Measurements from ENCODE around the gene CKAP5.
"Not testable (repeated sequence)": the region's sequence is repeated elsewhere in the genome, so short reads cannot be mapped to it uniquely, and the experiment has no call there.

The CKAP5 gene

DNA sequence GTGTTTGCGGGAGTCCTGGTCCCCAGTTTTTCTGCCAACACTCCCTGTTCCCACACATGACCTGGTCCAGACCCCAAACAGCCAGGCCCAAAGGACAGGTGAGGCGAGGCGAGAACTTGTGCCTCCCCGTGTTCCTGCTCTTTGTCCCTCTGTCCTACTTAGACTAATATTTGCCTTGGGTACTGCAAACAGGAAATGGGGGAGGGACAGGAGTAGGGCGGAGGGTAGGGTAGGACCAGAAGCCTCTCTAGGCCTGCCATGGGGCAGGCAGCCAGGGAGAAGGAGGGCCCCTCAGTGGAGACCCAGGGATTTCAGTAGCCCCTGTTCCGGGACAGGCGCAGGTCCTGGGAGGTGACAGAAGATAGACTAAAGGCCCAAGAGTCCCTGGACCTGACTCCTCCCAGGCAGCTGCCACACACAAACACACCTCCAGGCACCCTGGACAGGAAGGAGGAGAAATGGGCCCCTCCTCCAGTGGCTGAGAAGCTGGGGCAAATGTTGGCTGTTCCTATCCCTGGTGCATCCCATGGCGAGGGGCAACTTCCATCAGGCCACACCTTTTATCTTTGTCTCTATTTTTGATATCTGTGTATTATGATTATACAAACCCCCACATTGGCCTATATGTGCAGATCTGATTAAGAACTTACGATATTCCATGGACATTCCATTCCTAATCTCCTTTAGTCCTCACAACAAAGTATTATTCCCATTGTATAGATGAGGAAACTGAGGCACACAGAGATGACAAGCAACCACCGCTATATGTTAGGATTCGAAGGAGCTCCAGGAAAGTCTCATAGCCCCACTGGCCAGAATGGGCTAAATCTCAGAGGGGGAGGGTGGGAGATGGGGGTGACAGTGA is 127.7 kb downstream of the CKAP5 start:
- H3K9me3 ChIP-seq (ENCODE audit: insufficient read depth, low read depth, low read length), result no peaks in the 10 kb centered on the region
- no CpG with 5 or more reads among the region's 11 CpGs for WGBS (ENCODE audit: extremely low coverage, insufficient coverage, insufficient read length)

DNA sequence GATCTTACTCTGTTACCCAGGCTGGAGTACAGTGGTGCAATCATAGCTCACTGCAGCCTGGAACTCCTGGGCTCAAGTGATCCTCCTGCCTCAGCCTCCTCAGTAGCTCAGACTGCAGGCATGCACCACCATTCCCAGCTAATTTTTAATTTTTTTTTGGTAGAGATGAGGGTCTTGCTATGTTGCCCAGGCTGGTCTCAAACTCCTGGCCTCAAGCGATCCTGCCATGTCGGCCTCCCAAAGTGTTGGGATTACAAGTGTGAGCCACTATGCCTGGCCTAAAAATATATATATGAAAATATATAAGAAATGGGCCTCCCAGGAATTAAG is 128.3 kb downstream of the CKAP5 start:
- not testable (repeated sequence) for H3K4ac ChIP-seq (ENCODE audit: low read depth, low read length); H3K27ac ChIP-seq (ENCODE audit: low read depth, low read length); H3K79me1 ChIP-seq (ENCODE audit: low read length); H3K9ac ChIP-seq (ENCODE audit: low read length); H3K27me3 ChIP-seq (ENCODE audit: insufficient read depth, low read length); H4K91ac ChIP-seq (ENCODE audit: low read depth, low read length); H2BK120ac ChIP-seq (ENCODE audit: insufficient read depth, low read length, poor library complexity); H2AK5ac ChIP-seq (ENCODE audit: low read length); H3K9me3 ChIP-seq (ENCODE audit: insufficient read depth, low read depth, low read length); H3K36me3 ChIP-seq (ENCODE audit: control insufficient read depth in 1 of 2, insufficient read depth in 2 of 2, low read length in 2 of 2); H3K4me3 ChIP-seq (ENCODE audit: low read depth, low read length); H2BK5ac ChIP-seq (ENCODE audit: low read depth, low read length, poor library complexity); H2AFZ ChIP-seq (ENCODE audit: insufficient read depth, low read length, poor library complexity); H3K14ac ChIP-seq (ENCODE audit: low read length); H4K12ac ChIP-seq (ENCODE audit: low read depth, low read length); H4K8ac ChIP-seq (ENCODE audit: low read depth, low read length); H3K79me2 ChIP-seq (ENCODE audit: control insufficient read depth, insufficient read depth, low read length, poor library complexity); H2BK12ac ChIP-seq (ENCODE audit: low read length); H3K23ac ChIP-seq (ENCODE audit: low read length); DNase-seq; H3K18ac ChIP-seq (ENCODE audit: low read length); H3K4me2 ChIP-seq (ENCODE audit: low read length); H3K4me1 ChIP-seq (ENCODE audit: control insufficient read depth in 1 of 2, insufficient read depth in 2 of 2, low read length in 2 of 2)
- no CpG with 5 or more reads among the region's 2 CpGs for WGBS (ENCODE audit: extremely low coverage, insufficient coverage, insufficient read length)

More for the DNA sequence above, 127.7 kb downstream of the CKAP5 start:
- H3K9ac ChIP-seq (ENCODE audit: low read length), result no peak overlapping the region
- no peaks in the 10 kb centered on the region for H3K79me2 ChIP-seq (ENCODE audit: control insufficient read depth, insufficient read depth, low read length, poor library complexity)
- H3K4ac ChIP-seq (ENCODE audit: low read depth, low read length), result no peak overlapping the region
- H3K4me1 ChIP-seq (ENCODE audit: control insufficient read depth in 1 of 2, insufficient read depth in 2 of 2, low read length in 2 of 2), result peaks cover 6 to 7% of the 10 kb centered on the region in 2 experiments
- no peak overlapping the region for H3K4me2 ChIP-seq (ENCODE audit: low read length)
- H4K8ac ChIP-seq (ENCODE audit: low read depth, low read length), result peak overlapping the region; percentile 27
- no peak overlapping the region for H2BK5ac ChIP-seq (ENCODE audit: low read depth, low read length, poor library complexity)
- H2AK5ac ChIP-seq (ENCODE audit: low read length), result no peak overlapping the region
- no peak overlapping the region for H3K27ac ChIP-seq (ENCODE audit: low read depth, low read length)
- no peak overlapping the region for H3K18ac ChIP-seq (ENCODE audit: low read length)
- peak overlapping the region; percentile 6 for H4K91ac ChIP-seq (ENCODE audit: low read depth, low read length)
- no peak overlapping the region for H4K12ac ChIP-seq (ENCODE audit: low read depth, low read length)
- DNase-seq, result peak in 1 of 2 donors; percentile 21
- no peak overlapping the region for H2BK120ac ChIP-seq (ENCODE audit: insufficient read depth, low read length, poor library complexity)
- no peak overlapping the region for H2BK12ac ChIP-seq (ENCODE audit: low read length)
- H3K23ac ChIP-seq (ENCODE audit: low read length), result no peak overlapping the region
- no peaks in the 10 kb centered on the region for H3K27me3 ChIP-seq (ENCODE audit: insufficient read depth, low read length)
- H3K14ac ChIP-seq (ENCODE audit: low read length), result no peak overlapping the region
- H3K79me1 ChIP-seq (ENCODE audit: low read length), result no peaks in the 10 kb centered on the region
- H3K36me3 ChIP-seq (ENCODE audit: control insufficient read depth in 1 of 2, insufficient read depth in 2 of 2, low read length in 2 of 2), result no peaks in the 10 kb centered on the region
- H2AFZ ChIP-seq (ENCODE audit: insufficient read depth, low read length, poor library complexity), result peak overlapping the region; percentile 19
- H3K4me3 ChIP-seq (ENCODE audit: low read depth, low read length), result no peak overlapping the region

DNA sequence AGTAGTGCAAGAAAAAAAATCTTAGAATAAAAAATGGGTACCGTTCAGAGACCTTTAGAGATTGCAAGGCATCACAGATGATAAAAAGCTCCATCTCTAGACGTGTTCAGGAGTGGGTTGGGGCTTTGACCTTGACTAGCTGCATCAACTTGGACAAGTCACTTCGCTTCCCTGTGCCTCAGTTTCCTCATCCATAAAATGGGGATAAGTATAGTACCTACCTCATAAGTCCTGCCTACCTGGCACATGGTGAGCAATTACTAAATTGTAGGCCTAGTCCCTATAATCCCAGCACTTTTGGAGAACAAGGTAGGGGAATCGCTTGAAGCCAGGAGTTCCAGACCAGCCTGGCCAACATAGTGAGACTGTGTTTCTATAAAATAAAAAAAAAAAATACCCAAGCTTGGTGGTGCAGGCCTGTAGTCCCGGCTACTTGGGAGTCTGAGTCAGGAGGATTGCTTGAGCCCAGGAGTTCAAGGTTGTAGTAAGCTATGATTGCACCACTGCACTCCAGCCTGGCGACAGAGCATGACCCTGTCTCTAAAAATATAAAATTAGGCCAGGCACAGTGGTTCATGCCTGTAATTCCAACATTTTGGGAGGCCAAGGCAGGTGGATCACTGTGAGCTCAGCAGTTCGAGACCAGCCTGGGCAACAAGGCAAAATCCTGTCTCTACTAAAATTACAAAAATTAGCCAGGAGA is 133.1 kb downstream of the CKAP5 start:
- Histone ChIP-seq H4K8ac (ENCODE audit: low read depth, low read length) (no peak overlapping the region), H3K4me1 (ENCODE audit: control insufficient read depth in 1 of 2, insufficient read depth in 2 of 2, low read length in 2 of 2) (peaks cover under 1 to 2% of the 10 kb centered on the region in 2 experiments), H4K12ac (ENCODE audit: low read depth, low read length) (no peak overlapping the region), H3K18ac (ENCODE audit: low read length) (no peak overlapping the region), H2BK5ac (ENCODE audit: low read depth, low read length, poor library complexity) (no peak overlapping the region), H3K23ac (ENCODE audit: low read length) (no peak overlapping the region), H2AFZ (ENCODE audit: insufficient read depth, low read length, poor library complexity) (no peak overlapping the region), H3K4ac (ENCODE audit: low read depth, low read length) (no peak overlapping the region), H3K79me2 (ENCODE audit: control insufficient read depth, insufficient read depth, low read length, poor library complexity) (no peaks in the 10 kb centered on the region), H2BK120ac (ENCODE audit: insufficient read depth, low read length, poor library complexity) (no peak overlapping the region), H3K79me1 (ENCODE audit: low read length) (no peaks in the 10 kb centered on the region), H2BK12ac (ENCODE audit: low read length) (no peak overlapping the region), H4K91ac (ENCODE audit: low read depth, low read length) (no peak overlapping the region), H3K9me3 (ENCODE audit: insufficient read depth, low read depth, low read length) (no peaks in the 10 kb centered on the region), H3K4me2 (ENCODE audit: low read length) (no peak overlapping the region), H3K27ac (ENCODE audit: low read depth, low read length) (no peak overlapping the region), H3K36me3 (ENCODE audit: control insufficient read depth in 1 of 2, insufficient read depth in 2 of 2, low read length in 2 of 2) (no peaks in the 10 kb centered on the region), H3K27me3 (ENCODE audit: insufficient read depth, low read length) (no peaks in the 10 kb centered on the region), H3K14ac (ENCODE audit: low read length) (no peak overlapping the region), H3K4me3 (ENCODE audit: low read depth, low read length) (no peak overlapping the region), H2AK5ac (ENCODE audit: low read length) (no peak overlapping the region), H3K9ac (ENCODE audit: low read length) (no peak overlapping the region)
- no peak for DNase-seq
- WGBS (ENCODE audit: extremely low coverage, insufficient coverage, insufficient read length), result no CpG with 5 or more reads among the region's 7 CpGs

DNA sequence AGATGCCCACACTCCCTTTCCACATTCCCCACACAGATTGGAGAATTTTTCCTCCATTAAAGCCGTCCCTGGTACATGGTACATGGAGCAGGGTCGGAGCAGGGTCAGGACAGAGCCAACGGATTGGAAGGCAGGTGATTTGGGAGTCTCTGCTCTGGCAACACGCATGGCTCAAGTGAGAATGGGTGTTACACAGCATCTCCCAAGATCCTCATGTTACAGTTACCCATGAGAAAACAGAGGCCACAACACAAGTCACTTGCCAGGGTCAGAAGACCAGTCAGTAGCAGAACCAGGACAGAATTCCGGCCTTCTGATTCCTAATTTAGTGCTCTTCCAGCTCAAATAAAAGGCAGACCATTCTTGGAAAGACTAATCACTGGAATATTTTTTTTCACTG is 134.8 kb downstream of the CKAP5 start:
- no peak overlapping the region for H3K9ac ChIP-seq (ENCODE audit: low read length)
- no peak overlapping the region for H2BK120ac ChIP-seq (ENCODE audit: insufficient read depth, low read length, poor library complexity)
- H3K4me2 ChIP-seq (ENCODE audit: low read length), result no peak overlapping the region
- no peaks in the 10 kb centered on the region for H3K9me3 ChIP-seq (ENCODE audit: insufficient read depth, low read depth, low read length)
- no peaks in the 10 kb centered on the region for H3K27me3 ChIP-seq (ENCODE audit: insufficient read depth, low read length)
- no peak overlapping the region for H3K4me3 ChIP-seq (ENCODE audit: low read depth, low read length)
- H2AK5ac ChIP-seq (ENCODE audit: low read length), result no peak overlapping the region
- no peak overlapping the region for H2AFZ ChIP-seq (ENCODE audit: insufficient read depth, low read length, poor library complexity)
- no peaks in the 10 kb centered on the region for H3K79me1 ChIP-seq (ENCODE audit: low read length)
- H3K36me3 ChIP-seq (ENCODE audit: control insufficient read depth in 1 of 2, insufficient read depth in 2 of 2, low read length in 2 of 2), result peaks cover 5 to 10% of the 10 kb centered on the region in 2 experiments
- H4K8ac ChIP-seq (ENCODE audit: low read depth, low read length), result no peak overlapping the region
- H3K14ac ChIP-seq (ENCODE audit: low read length), result no peak overlapping the region
- WGBS (ENCODE audit: extremely low coverage, insufficient coverage, insufficient read length), result no CpG with 5 or more reads among the region's 5 CpGs
- no peak overlapping the region for H4K12ac ChIP-seq (ENCODE audit: low read depth, low read length)
- H4K91ac ChIP-seq (ENCODE audit: low read depth, low read length), result no peak overlapping the region
- H3K79me2 ChIP-seq (ENCODE audit: control insufficient read depth, insufficient read depth, low read length, poor library complexity), result no peaks in the 10 kb centered on the region
- H3K23ac ChIP-seq (ENCODE audit: low read length), result no peak overlapping the region
- no peak overlapping the region for H2BK12ac ChIP-seq (ENCODE audit: low read length)
- H3K27ac ChIP-seq (ENCODE audit: low read depth, low read length), result no peak overlapping the region
- peaks cover 0 to 1% of the 10 kb centered on the region in 2 experiments for H3K4me1 ChIP-seq (ENCODE audit: control insufficient read depth in 1 of 2, insufficient read depth in 2 of 2, low read length in 2 of 2)
- H3K4ac ChIP-seq (ENCODE audit: low read depth, low read length), result no peak overlapping the region
- DNase-seq, result no peak
- no peak overlapping the region for H2BK5ac ChIP-seq (ENCODE audit: low read depth, low read length, poor library complexity)
- no peak overlapping the region for H3K18ac ChIP-seq (ENCODE audit: low read length)
